Measurements from ENCODE around the gene CGRRF1. TPM values are rescaled to one million over a fixed set of nuclear protein-coding genes. Genes with fewer than 3 reads are reported as not detected.

The CGRRF1 gene
- polyA plus RNA-seq, 1 of the 3 experiments (the other 2 are of a cell fraction) = 6.4 TPM

- Histone ChIP-seq H3K9me2 (no peaks in the 10 kb centered on the region), H3K9me3 (no peaks in the 10 kb centered on the region), H3K4me2 (no peak overlapping the region), H3F3A (replicated peaks; ENCODE audit: insufficient read depth) (peaks cover 17% of the 10 kb centered on the region), H3K27me3 (ENCODE audit: insufficient read depth) (no peaks in the 10 kb centered on the region), H3K4me1 (ENCODE audit: control insufficient read depth in 1 of 2, insufficient read depth in 2 of 2, low read depth in 1 of 2, low read length in 1 of 2) (peaks cover 8 to 40% of the 10 kb centered on the region in 2 experiments; a peak in 3 of 4 replicates), H3K36me3 (replicated peaks in 1 of 2; ENCODE audit: control insufficient read depth in 1 of 2, insufficient read depth in 2 of 2, low read length in 1 of 2) (peaks cover 90 to 94% of the 10 kb centered on the region in 2 experiments), H3K9ac (no peak overlapping the region), H3K4me3 (ENCODE audit: low read depth in 2 of 2, low read length in 1 of 2) (no peak overlapping the region), H2AFZ (ENCODE audit: low read depth) (no peak overlapping the region), H4K20me1 (ENCODE audit: insufficient read depth) (peaks cover 9% of the 10 kb centered on the region; the same call in 1 of the 2 replicates), H3K27ac (ENCODE audit: low read depth in 2 of 2, low read length in 1 of 2) (no peak overlapping the region; a peak in 1 of 4 replicates), H3K79me2 (ENCODE audit: insufficient read depth) (peaks cover 56% of the 10 kb centered on the region)
- WGBS (ENCODE audit: low lambda C conversion rate) = 85% methylated on average over 3 of the region's 3 CpGs
- ChIA-PET CTCF (no interaction called here), POLR2A (no interaction called here)
- TF ChIP-seq, protein P1, sequence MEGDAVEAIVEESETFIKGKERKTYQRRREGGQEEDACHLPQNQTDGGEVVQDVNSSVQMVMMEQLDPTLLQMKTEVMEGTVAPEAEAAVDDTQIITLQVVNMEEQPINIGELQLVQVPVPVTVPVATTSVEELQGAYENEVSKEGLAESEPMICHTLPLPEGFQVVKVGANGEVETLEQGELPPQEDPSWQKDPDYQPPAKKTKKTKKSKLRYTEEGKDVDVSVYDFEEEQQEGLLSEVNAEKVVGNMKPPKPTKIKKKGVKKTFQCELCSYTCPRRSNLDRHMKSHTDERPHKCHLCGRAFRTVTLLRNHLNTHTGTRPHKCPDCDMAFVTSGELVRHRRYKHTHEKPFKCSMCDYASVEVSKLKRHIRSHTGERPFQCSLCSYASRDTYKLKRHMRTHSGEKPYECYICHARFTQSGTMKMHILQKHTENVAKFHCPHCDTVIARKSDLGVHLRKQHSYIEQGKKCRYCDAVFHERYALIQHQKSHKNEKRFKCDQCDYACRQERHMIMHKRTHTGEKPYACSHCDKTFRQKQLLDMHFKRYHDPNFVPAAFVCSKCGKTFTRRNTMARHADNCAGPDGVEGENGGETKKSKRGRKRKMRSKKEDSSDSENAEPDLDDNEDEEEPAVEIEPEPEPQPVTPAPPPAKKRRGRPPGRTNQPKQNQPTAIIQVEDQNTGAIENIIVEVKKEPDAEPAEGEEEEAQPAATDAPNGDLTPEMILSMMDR (IDR thresholded peaks at IDR 0.05) = no peak
- TF ChIP-seq JUND (IDR thresholded peaks at IDR 0.05) (no peak), EP300 (IDR thresholded peaks at IDR 0.05; ENCODE audit: borderline replicate concordance in 1 of 2, low read depth in 1 of 2, low read length in 1 of 2) (no peak), CHD2 (IDR thresholded peaks at IDR 0.05; ENCODE audit: low read length, partially characterized antibody) (no peak), YY1 (IDR thresholded peaks at IDR 0.05; ENCODE audit: low read depth) (no peak), FOXJ3 (CRISPR knock-in tag; IDR thresholded peaks at IDR 0.05) (no peak), EZH2phosphoT487 (IDR thresholded peaks at IDR 0.05; ENCODE audit: borderline replicate concordance, low read depth) (no peak), NRF1 (IDR thresholded peaks at IDR 0.05; ENCODE audit: low read depth, low read length) (no peak), GATA2 (CRISPR knock-in tag; IDR thresholded peaks at IDR 0.05) (no peak), SIN3A (IDR thresholded peaks at IDR 0.05; ENCODE audit: borderline replicate concordance, low read depth, low read length) (no peak), ELF1 (IDR thresholded peaks at IDR 0.05) (no peak), MEF2A (IDR thresholded peaks at IDR 0.05; ENCODE audit: borderline replicate concordance, low read depth) (no peak), FOSL2 (IDR thresholded peaks at IDR 0.05; ENCODE audit: borderline replicate concordance, low read depth) (no peak), RFX5 (IDR thresholded peaks at IDR 0.05; ENCODE audit: low read length) (no peak), TCF12 (IDR thresholded peaks at IDR 0.05) (no peak), TAF1 (IDR thresholded peaks at IDR 0.05; ENCODE audit: borderline replicate concordance, low read depth, low read length) (no peak), RXRA (IDR thresholded peaks at IDR 0.05; ENCODE audit: borderline replicate concordance, low read depth) (no peak)
- TF ChIP-seq, protein P2, sequence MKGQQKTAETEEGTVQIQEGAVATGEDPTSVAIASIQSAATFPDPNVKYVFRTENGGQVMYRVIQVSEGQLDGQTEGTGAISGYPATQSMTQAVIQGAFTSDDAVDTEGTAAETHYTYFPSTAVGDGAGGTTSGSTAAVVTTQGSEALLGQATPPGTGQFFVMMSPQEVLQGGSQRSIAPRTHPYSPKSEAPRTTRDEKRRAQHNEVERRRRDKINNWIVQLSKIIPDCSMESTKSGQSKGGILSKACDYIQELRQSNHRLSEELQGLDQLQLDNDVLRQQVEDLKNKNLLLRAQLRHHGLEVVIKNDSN (IDR thresholded peaks at IDR 0.05; ENCODE audit: borderline replicate concordance, low read depth) = no peak
- DNase-seq = no peak
Measured at GRCh38 chr14:54478636-54479215, 31.0 kb upstream of the CGRRF1 start.
